Suprapubic skin (tissue), 4 donors: ENCODE measurements around the gene ALG1. TPM values are rescaled to one million over a fixed set of nuclear protein-coding genes. Genes with fewer than 3 reads are reported as not detected.

ENCODE experiments used
- DNase-seq, 2 donors: peaks; one replicate each; pipeline ENCODE4 v3.0.0-alpha.2; 2019; ENCODE audit warnings: low spot score in 2 of 2
- H3K27ac ChIP-seq: fragments of 200-600 bp; sonication (generic); one replicate; pipeline ENCODE4 v1.5.1; 2019
- H3K27me3 ChIP-seq: fragments of 200-600 bp; sonication (generic); one replicate; pipeline ENCODE4 v1.5.1; 2019
- H3K36me3 ChIP-seq: fragments of 200-600 bp; sonication (generic); one replicate; pipeline ENCODE4 v1.5.1; 2019
- H3K4me1 ChIP-seq: fragments of 200-600 bp; sonication (generic); one replicate; pipeline ENCODE4 v1.5.1; 2019
- H3K4me3 ChIP-seq: fragments of 200-600 bp; sonication (generic); one replicate; pipeline ENCODE4 v1.5.1; 2019; ENCODE audit warnings: mild to moderate bottlenecking
- H3K9me3 ChIP-seq: fragments of 200-600 bp; sonication (generic); one replicate; pipeline ENCODE4 v1.5.1; 2019
- CTCF ChIP-seq, 2 donors: fragments of 200-600 bp in 1 of 2; fragments of 450-650 bp in 1 of 2; sonication (generic) in 1 of 2; IDR thresholded peaks; one replicate each; pipeline ENCODE4 v1.5.1; 2016 to 2019; ENCODE audit warnings: antibody characterized with exemption in 2 of 2, mild to moderate bottlenecking in 1 of 2, moderate library complexity in 1 of 2
- EP300 ChIP-seq: sonication (generic); formaldehyde crosslinking; IDR thresholded peaks from one replicate; pipeline ENCODE4 v1.6.1; 2017; ENCODE audit warnings: antibody characterized with exemption
- POLR2A ChIP-seq, 2 donors: fragments of 450-650 bp; IDR thresholded peaks; one replicate each; pipeline ENCODE4 v1.6.1; 2017; ENCODE audit warnings: antibody characterized with exemption in 2 of 2, mild to moderate bottlenecking in 2 of 2, moderate library complexity in 2 of 2
- POLR2AphosphoS5 ChIP-seq, 3 donors: sonication (generic); formaldehyde crosslinking; IDR thresholded peaks; one replicate each; pipeline ENCODE4 v1.6.1; 2017; ENCODE audit warnings: antibody characterized with exemption in 3 of 3
- WGBS: methylation state at CpG from one replicate; pipeline ENCODE4 v1.1.5; 2018; 5-methylcytosine and 5-hydroxymethylcytosine counted together
- total RNA-seq, 4 donors: library from RNA; depleted of rRNA; stranded (reverse); fragments of >200 nt; gene quantifications; one replicate each; pipeline ENCODE4 v1.1.0, GENCODE V29; 2016

ALG1 gene
- total RNA-seq, 4 donors from 2014 or later = 14.5 to 22.3 (median 19.0) TPM

DNA sequence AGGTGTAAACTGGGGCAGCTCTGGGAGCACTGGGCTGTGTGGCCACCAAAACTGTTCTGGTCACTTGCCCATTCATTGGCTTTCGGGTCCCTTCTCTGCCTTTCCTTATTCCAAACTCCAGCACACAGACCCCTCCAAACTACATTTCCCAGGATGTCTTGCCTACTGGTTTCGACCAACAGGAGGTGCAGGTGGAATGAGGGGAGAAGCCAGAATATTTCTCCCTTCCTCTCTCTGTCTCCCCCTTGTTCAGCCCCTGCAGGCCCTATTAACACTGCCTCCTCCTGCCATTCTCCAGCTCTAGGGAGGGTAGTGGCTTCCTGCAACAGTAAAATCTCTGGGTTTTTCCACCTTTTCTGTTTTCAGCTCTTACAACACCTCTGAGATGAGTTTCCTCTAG, 24.7 kb upstream of the ALG1 start:
- Histone ChIP-seq H3K27ac (no peak overlapping the region), H3K4me1 (no peaks in the 10 kb centered on the region), H3K36me3 (no peaks in the 10 kb centered on the region), H3K4me3 (no peak overlapping the region), H3K9me3 (no peaks in the 10 kb centered on the region), H3K27me3 (no peaks in the 10 kb centered on the region)
- DNase-seq = no peak
- TF ChIP-seq POLR2AphosphoS5 (IDR thresholded peaks at IDR 0.05) (no peak), POLR2A (IDR thresholded peaks at IDR 0.05) (no peak), EP300 (no peak), CTCF (IDR thresholded peaks at IDR 0.05) (no peak)
- WGBS = 86% methylated on average over 2 of the region's 2 CpGs

DNA sequence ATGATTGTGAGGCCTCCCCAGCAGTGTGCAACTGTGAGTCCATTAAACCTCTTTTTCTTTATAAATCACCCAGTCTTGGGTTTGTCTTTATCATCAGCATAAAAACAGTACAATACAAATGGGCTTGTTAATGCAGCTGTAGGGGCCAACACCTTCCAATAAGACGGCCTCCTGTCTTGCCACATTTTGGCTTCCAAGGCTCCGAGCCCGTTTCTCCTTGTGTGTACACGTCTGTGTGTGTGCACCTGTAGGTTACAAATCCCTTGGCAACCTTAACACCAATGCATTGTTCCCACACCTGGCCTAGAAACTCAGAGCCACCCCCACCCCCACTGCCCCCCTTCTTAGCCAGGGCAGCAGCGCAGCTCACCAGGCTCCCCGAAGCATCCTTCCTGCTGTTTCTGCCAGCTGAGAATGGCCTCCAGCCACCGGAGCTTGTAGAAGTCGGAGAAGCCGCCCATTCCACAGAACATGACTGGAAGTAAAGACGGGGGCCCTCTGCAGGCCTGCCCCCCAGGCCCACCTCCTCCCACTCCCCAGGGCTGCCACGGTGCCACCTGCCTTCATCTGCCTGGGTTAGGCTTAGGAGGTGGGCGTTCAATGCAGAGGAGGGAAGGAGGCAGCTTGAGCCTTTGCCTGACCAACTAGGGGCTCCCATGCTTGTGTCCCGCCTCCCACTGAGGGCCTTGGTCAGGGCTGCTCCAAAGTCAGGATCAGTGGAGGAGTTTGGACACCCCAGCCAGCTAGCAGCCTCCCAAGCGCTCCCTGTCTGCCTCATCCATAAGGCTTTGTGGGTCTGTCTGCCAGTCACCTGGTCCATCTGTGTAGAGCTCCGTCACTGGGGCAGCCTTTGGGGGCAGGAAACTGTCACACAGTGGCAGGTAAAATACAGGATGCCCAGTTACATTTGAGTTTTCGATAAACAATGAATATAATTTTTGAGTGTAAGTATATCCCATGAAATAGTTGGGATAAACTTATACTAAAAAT, 16.5 kb upstream of the ALG1 start:
- Histone ChIP-seq H3K4me3 (no peak overlapping the region), H3K9me3 (no peaks in the 10 kb centered on the region), H3K27ac (no peak overlapping the region), H3K27me3 (no peaks in the 10 kb centered on the region), H3K4me1 (no peaks in the 10 kb centered on the region), H3K36me3 (no peaks in the 10 kb centered on the region)
- no peak for TF ChIP-seq CTCF (IDR thresholded peaks at IDR 0.05)
- no peak for TF ChIP-seq POLR2A (IDR thresholded peaks at IDR 0.05)
- TF ChIP-seq EP300 = no peak
- TF ChIP-seq POLR2AphosphoS5 (IDR thresholded peaks at IDR 0.05) = no peak
- DNase-seq = no peak
- WGBS = 74% methylated on average over 14 of the region's 16 CpGs

DNA sequence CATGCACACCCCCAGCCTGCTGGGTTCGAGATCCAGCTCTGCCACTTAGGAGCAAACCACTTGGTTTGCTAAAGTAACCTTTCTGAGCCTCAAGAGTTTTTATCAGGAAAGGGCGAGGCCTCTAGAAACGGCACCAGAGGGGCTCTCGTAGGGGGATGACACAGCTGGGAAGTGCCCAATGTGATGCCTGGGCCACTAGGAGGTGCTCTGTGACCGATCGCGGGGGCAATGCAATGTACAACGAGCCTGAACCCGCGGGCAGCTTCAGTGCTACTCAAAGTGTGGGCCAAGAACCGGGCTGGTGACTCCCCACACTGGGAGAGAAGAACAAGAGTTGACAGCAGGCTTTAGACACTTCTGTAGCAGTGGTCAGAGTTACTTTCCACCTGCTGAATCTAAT, 15.3 kb upstream of the ALG1 start:
- WGBS = 21% methylated on average over 11 of the region's 11 CpGs
- no peaks in the 10 kb centered on the region for H3K4me1 ChIP-seq
- TF ChIP-seq POLR2A (IDR thresholded peaks at IDR 0.05) = no peak
- no peak for TF ChIP-seq EP300
- no peak for TF ChIP-seq POLR2AphosphoS5 (IDR thresholded peaks at IDR 0.05)
- no peak for TF ChIP-seq CTCF (IDR thresholded peaks at IDR 0.05)
- no peaks in the 10 kb centered on the region for H3K9me3 ChIP-seq
- no peaks in the 10 kb centered on the region for H3K36me3 ChIP-seq
- H3K27me3 ChIP-seq = no peaks in the 10 kb centered on the region
- H3K4me3 ChIP-seq = no peak overlapping the region
- no peak overlapping the region for H3K27ac ChIP-seq
- no peak for DNase-seq

GRCh38 chr16:5058476-5058875, 13.2 kb upstream of the ALG1 start:
- TF ChIP-seq POLR2A (IDR thresholded peaks at IDR 0.05) (no peak), POLR2AphosphoS5 (IDR thresholded peaks at IDR 0.05) (no peak), EP300 (no peak), CTCF (IDR thresholded peaks at IDR 0.05) (no peak)
- Histone ChIP-seq H3K27ac (no peak overlapping the region), H3K36me3 (no peaks in the 10 kb centered on the region), H3K4me1 (no peaks in the 10 kb centered on the region), H3K27me3 (no peaks in the 10 kb centered on the region), H3K9me3 (no peaks in the 10 kb centered on the region), H3K4me3 (no peak overlapping the region)
- no peak for DNase-seq
- 57% methylated on average over 7 of the region's 7 CpGs for WGBS

- Histone ChIP-seq H3K4me1 (no peaks in the 10 kb centered on the region), H3K9me3 (no peaks in the 10 kb centered on the region), H3K36me3 (no peaks in the 10 kb centered on the region), H3K27me3 (no peaks in the 10 kb centered on the region), H3K27ac (no peak overlapping the region), H3K4me3 (no peak overlapping the region)
- DNase-seq = no peak
- no peak for TF ChIP-seq EP300
- TF ChIP-seq POLR2AphosphoS5 (IDR thresholded peaks at IDR 0.05) = no peak
- TF ChIP-seq CTCF (IDR thresholded peaks at IDR 0.05) = no peak
- TF ChIP-seq POLR2A (IDR thresholded peaks at IDR 0.05) = no peak
- WGBS = 81% methylated on average over 6 of the region's 6 CpGs
Measured at GRCh38 chr16:5059386-5060072, 12.1 kb upstream of the ALG1 start.
